Gastrocnemius medialis (tissue), 4 donors: Measurements from ENCODE around the gene RYR2. TPM values are rescaled to one million over a fixed set of nuclear protein-coding genes. Genes with fewer than 3 reads are reported as not detected.

Experiments
- ATAC-seq, 2 donors: fragments of 150-250 bp; one replicate each; pipeline ENCODE4 v1.9.1; 2016
- DNase-seq, 2 donors: peaks; one replicate each; pipeline ENCODE4 v3.0.0-alpha.2; 2019
- H3K27ac ChIP-seq, 4 donors: fragments of 200-600 bp; sonication (generic); 1 replicate in 1 of 4; 2 replicates in 3 of 4; pipeline ENCODE4 v1.5.1; 2016 to 2018; ENCODE audit warnings: mild to moderate bottlenecking in 2 of 4, moderate library complexity in 1 of 4
- H3K27me3 ChIP-seq, 3 donors: fragments of 200-600 bp; sonication (generic) in 2 of 3; 1 replicate in 1 of 3; 2 replicates in 2 of 3; pipeline versions ENCODE4 v1.5.1 to v1.6.0; 2016 to 2019; ENCODE audit warnings: mild to moderate bottlenecking in 1 of 3, moderate library complexity in 1 of 3
- H3K36me3 ChIP-seq, 2 donors: fragments of 200-600 bp; sonication (generic) in 1 of 2; one replicate each; pipeline ENCODE4 v1.5.1; 2017 to 2018
- H3K4me1 ChIP-seq, 2 donors: fragments of 200-600 bp; sonication (generic) in 1 of 2; one replicate each; pipeline ENCODE4 v1.5.1; 2016 to 2017; ENCODE audit warnings: mild to moderate bottlenecking in 2 of 2
- H3K4me3 ChIP-seq, 4 donors: fragments of 200-600 bp; sonication (generic) in 3 of 4; 1 replicate in 1 of 4; 2 replicates in 3 of 4; pipeline ENCODE4 v1.5.1; 2016 to 2019; ENCODE audit warnings: mild to moderate bottlenecking in 2 of 4
- H3K9me3 ChIP-seq, 3 donors: fragments of 200-600 bp; sonication (generic) in 2 of 3; 1 replicate in 1 of 3; 2 replicates in 2 of 3; pipeline ENCODE4 v1.5.1; 2016 to 2019
- POLR2A ChIP-seq, 2 donors: fragments of 450-650 bp; IDR thresholded peaks; one replicate each; pipeline ENCODE4 v1.6.1; 2017; ENCODE audit warnings: antibody characterized with exemption in 2 of 2, mild to moderate bottlenecking in 2 of 2, moderate library complexity in 2 of 2
- in situ Hi-C, 4 donors: fragments of 200-750 bp; cut with MboI; loops; one replicate each; pipeline versions ENCODE4 v1.15.0 to v1.8.0; 2017; ENCODE audit warnings: low sequenced_read_pairs in 4 of 4
- intact Hi-C: fragments of 100-400 bp; cut with DNase I; formaldehyde crosslinking; loops from one replicate; pipeline ENCODE4 v1.15.1; 2023; ENCODE audit warnings: low total_unique reads
- total RNA-seq, 4 donors: library from RNA; depleted of rRNA; stranded (reverse); fragments of >200 nt; gene quantifications; one replicate each; pipeline versions ENCODE4 v1.1.0 to v1.2.3, GENCODE V29; 2016
- TF ChIP-seq, protein P1 (sequence below), 5 experiments: fragments of 450-650 bp in 3 of 5; fragments of 200-600 bp in 2 of 5; sonication (generic) in 2 of 5; IDR thresholded peaks in 4 of 5; conservative IDR thresholded peaks in 1 of 5; 1 replicate in 4 of 5; 2 replicates in 1 of 5; pipeline ENCODE4 v1.5.1; 2016 to 2019; ENCODE audit warnings: antibody characterized with exemption in 5 of 5, mild to moderate bottlenecking in 3 of 5, moderate library complexity in 3 of 5

The RYR2 gene
- total RNA-seq, 4 donors from 2014 or later: 0.04 to 0.16 (median 0.07) TPM

DNA sequence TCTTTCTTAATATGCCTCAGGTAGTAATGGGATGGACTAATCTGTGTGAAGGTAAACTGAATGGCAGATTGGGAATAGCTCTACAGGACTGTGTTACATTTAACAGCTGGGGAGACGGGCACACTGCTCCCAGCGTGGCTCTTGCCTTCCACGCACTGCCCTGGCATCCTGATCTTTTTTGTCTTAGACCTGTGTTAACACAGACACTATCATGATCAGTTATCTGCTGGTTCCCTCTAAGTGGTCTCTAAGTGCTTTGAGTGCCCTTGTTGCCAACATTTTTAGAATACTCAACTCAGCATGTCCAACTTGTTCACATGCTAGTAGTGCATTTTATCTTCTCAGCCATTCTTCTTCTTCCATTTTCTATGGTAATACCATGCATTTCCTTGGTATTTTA lies 208.1 kb downstream of the RYR2 start:
- Histone ChIP-seq H3K27me3 (no peaks in the 10 kb centered on the region), H3K9me3 (no peaks in the 10 kb centered on the region), H3K36me3 (no peaks in the 10 kb centered on the region), H3K27ac (no peak overlapping the region), H3K4me1 (no peaks in the 10 kb centered on the region), H3K4me3 (no peak overlapping the region)
- in situ Hi-C loops: no loop called here
- TF ChIP-seq, protein P1, sequence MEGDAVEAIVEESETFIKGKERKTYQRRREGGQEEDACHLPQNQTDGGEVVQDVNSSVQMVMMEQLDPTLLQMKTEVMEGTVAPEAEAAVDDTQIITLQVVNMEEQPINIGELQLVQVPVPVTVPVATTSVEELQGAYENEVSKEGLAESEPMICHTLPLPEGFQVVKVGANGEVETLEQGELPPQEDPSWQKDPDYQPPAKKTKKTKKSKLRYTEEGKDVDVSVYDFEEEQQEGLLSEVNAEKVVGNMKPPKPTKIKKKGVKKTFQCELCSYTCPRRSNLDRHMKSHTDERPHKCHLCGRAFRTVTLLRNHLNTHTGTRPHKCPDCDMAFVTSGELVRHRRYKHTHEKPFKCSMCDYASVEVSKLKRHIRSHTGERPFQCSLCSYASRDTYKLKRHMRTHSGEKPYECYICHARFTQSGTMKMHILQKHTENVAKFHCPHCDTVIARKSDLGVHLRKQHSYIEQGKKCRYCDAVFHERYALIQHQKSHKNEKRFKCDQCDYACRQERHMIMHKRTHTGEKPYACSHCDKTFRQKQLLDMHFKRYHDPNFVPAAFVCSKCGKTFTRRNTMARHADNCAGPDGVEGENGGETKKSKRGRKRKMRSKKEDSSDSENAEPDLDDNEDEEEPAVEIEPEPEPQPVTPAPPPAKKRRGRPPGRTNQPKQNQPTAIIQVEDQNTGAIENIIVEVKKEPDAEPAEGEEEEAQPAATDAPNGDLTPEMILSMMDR (IDR thresholded peaks at IDR 0.05 in 4 of 5, conservative IDR thresholded peaks at IDR 0.05 in 1 of 5): no peak
- TF ChIP-seq POLR2A (IDR thresholded peaks at IDR 0.05): no peak
- DNase-seq: no peak
- no peak for ATAC-seq
- intact Hi-C loops: no loop called here

DNA sequence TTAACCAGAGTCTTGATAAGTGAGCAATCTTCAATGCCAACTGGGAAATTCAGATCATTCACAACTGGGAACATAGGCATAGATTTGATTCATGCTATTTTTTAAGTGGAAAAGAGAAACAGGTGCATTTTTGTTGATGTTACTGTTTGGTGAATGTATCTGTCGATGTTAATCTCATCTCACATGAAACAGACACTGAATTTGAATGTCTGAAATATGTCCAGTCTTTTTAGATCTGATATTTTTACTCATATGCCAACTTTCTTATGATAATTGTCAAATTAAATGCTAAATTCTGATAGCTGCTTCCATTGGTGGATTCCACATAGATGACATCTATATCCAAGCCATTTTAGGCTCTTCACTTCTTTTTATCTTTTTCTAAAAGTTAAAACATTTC lies 213.1 kb downstream of the RYR2 start:
- Histone ChIP-seq H3K27me3 (no peaks in the 10 kb centered on the region), H3K27ac (no peak overlapping the region), H3K9me3 (no peaks in the 10 kb centered on the region), H3K4me1 (no peaks in the 10 kb centered on the region), H3K36me3 (no peaks in the 10 kb centered on the region), H3K4me3 (no peak overlapping the region)
- no peak for ATAC-seq
- TF ChIP-seq POLR2A (IDR thresholded peaks at IDR 0.05): no peak
- TF ChIP-seq, protein P1 (IDR thresholded peaks at IDR 0.05 in 4 of 5, conservative IDR thresholded peaks at IDR 0.05 in 1 of 5): no peak
- in situ Hi-C loops: no loop called here
- DNase-seq: no peak
- intact Hi-C loops: no loop called here

- Histone ChIP-seq H3K27ac (no peak overlapping the region), H3K4me1 (no peaks in the 10 kb centered on the region), H3K4me3 (no peak overlapping the region), H3K36me3 (no peaks in the 10 kb centered on the region), H3K9me3 (no peaks in the 10 kb centered on the region), H3K27me3 (no peaks in the 10 kb centered on the region)
- no peak for ATAC-seq
- in situ Hi-C loops (no loop called here), intact Hi-C loops (no loop called here)
- TF ChIP-seq POLR2A (IDR thresholded peaks at IDR 0.05): no peak
- TF ChIP-seq, protein P1 (IDR thresholded peaks at IDR 0.05 in 4 of 5, conservative IDR thresholded peaks at IDR 0.05 in 1 of 5): no peak
- DNase-seq: no peak
Measured at GRCh38 chr1:237258871-237259270, 216.9 kb downstream of the RYR2 start.

GRCh38 chr1:237261198-237261597 lies 219.2 kb downstream of the RYR2 start:
- intact Hi-C loops: no loop called here
- no peaks in the 10 kb centered on the region for H3K9me3 ChIP-seq
- H3K36me3 ChIP-seq: no peaks in the 10 kb centered on the region
- no peaks in the 10 kb centered on the region for H3K4me1 ChIP-seq
- DNase-seq (no peak), ATAC-seq (no peak)
- TF ChIP-seq, protein P1 (IDR thresholded peaks at IDR 0.05 in 4 of 5, conservative IDR thresholded peaks at IDR 0.05 in 1 of 5): no peak
- no peak for TF ChIP-seq POLR2A (IDR thresholded peaks at IDR 0.05)
- no peak overlapping the region for H3K27ac ChIP-seq
- H3K4me3 ChIP-seq: no peak overlapping the region
- H3K27me3 ChIP-seq: no peaks in the 10 kb centered on the region
- in situ Hi-C loops: no loop called here

GRCh38 chr1:237267743-237268142 lies 225.8 kb downstream of the RYR2 start:
- TF ChIP-seq, protein P1 (IDR thresholded peaks at IDR 0.05 in 4 of 5, conservative IDR thresholded peaks at IDR 0.05 in 1 of 5): no peak
- TF ChIP-seq POLR2A (IDR thresholded peaks at IDR 0.05): no peak
- intact Hi-C loops (no loop called here), in situ Hi-C loops (no loop called here)
- Histone ChIP-seq H3K9me3 (no peaks in the 10 kb centered on the region), H3K4me1 (no peaks in the 10 kb centered on the region), H3K27me3 (no peaks in the 10 kb centered on the region), H3K4me3 (no peak overlapping the region), H3K36me3 (no peaks in the 10 kb centered on the region), H3K27ac (no peak overlapping the region)
- DNase-seq: no peak
- no peak for ATAC-seq
